GM21825 (cell line): Measurements from ENCODE around the gene HERC3.
"Not testable (repeated sequence)": the region's sequence is repeated elsewhere in the genome, so short reads cannot be mapped to it uniquely, and the experiment has no call there.

Experiments used
- ATAC-seq: cut with Tn5 transposase; IDR thresholded peaks from one replicate; pipeline ENCODE4 v1.9.1; 2021; ENCODE audit warnings: mild to moderate bottlenecking, moderate library complexity; ENCODE audit not compliant: unreplicated experiment

HERC3 gene

GRCh38 chr4:88606832-88607231 is 14.6 kb downstream of the HERC3 start:
- ATAC-seq: no peak

GRCh38 chr4:88609387-88609786 is 17.1 kb downstream of the HERC3 start:
- ATAC-seq: no peak

GRCh38 chr4:88609794-88610193 is 17.5 kb downstream of the HERC3 start:
- ATAC-seq: not testable (repeated sequence)

- no peak for ATAC-seq
Measured at GRCh38 chr4:88610771-88611170, 18.5 kb downstream of the HERC3 start.

- peak; percentile 47 for ATAC-seq
Measured at GRCh38 chr4:88613417-88613875, 21.2 kb downstream of the HERC3 start.

GRCh38 chr4:88614058-88614457 is 21.8 kb downstream of the HERC3 start:
- no peak for ATAC-seq

- no peak for ATAC-seq
Measured at GRCh38 chr4:88616275-88617150, 24.2 kb downstream of the HERC3 start.

GRCh38 chr4:88618782-88619485 is 26.7 kb downstream of the HERC3 start:
- ATAC-seq: no peak

- ATAC-seq: no peak
Measured at GRCh38 chr4:88619971-88620370, 27.7 kb downstream of the HERC3 start.

- ATAC-seq: no peak
Measured at GRCh38 chr4:88621763-88622327, 29.6 kb downstream of the HERC3 start.

- no peak for ATAC-seq
Measured at GRCh38 chr4:88623097-88623496, 30.8 kb downstream of the HERC3 start.

GRCh38 chr4:88628746-88629145 is 36.5 kb downstream of the HERC3 start:
- no peak for ATAC-seq

- ATAC-seq: no peak
Measured at GRCh38 chr4:88629826-88630225, 37.5 kb downstream of the HERC3 start.

GRCh38 chr4:88630756-88631155 is 38.5 kb downstream of the HERC3 start:
- no peak for ATAC-seq

GRCh38 chr4:88643932-88644331 is 51.7 kb downstream of the HERC3 start:
- no peak for ATAC-seq

- no peak for ATAC-seq
Measured at GRCh38 chr4:88645994-88646393, 53.7 kb downstream of the HERC3 start.

- no peak for ATAC-seq
Measured at GRCh38 chr4:88646528-88647280, 54.4 kb downstream of the HERC3 start.

- ATAC-seq: no peak
Measured at GRCh38 chr4:88649716-88650115, 57.4 kb downstream of the HERC3 start.

- ATAC-seq: no peak
Measured at GRCh38 chr4:88653371-88653946, 61.2 kb downstream of the HERC3 start.

- ATAC-seq: no peak
Measured at GRCh38 chr4:88655226-88655625, 62.9 kb downstream of the HERC3 start.
